Neuronal stem cell (in vitro differentiated cells): Measurements from ENCODE around the gene DHRS7B.
"Not testable (repeated sequence)": the region's sequence is repeated elsewhere in the genome, so short reads cannot be mapped to it uniquely, and the experiment has no call there.

ENCODE experiments used
- DNase-seq: peaks from one replicate; pipeline ENCODE4 v3.0.0-alpha.2; 2013; ENCODE audit warnings: low spot score
- H2AFZ ChIP-seq: one replicate; pipeline ENCODE4 v1.6.1; 2013; ENCODE audit warnings: mild to moderate bottlenecking, low read length, inconsistent platforms
- H2AK5ac ChIP-seq: 2 replicates; pipeline ENCODE4 v1.6.1; 2013; ENCODE audit warnings: low read depth, mild to moderate bottlenecking, inconsistent platforms, low read length, moderate library complexity, mixed read lengths
- H2BK120ac ChIP-seq: 2 replicates; pipeline ENCODE4 v1.6.1; 2013; ENCODE audit warnings: low read depth, mild to moderate bottlenecking, inconsistent platforms, low read length, moderate library complexity, mixed read lengths
- H2BK12ac ChIP-seq: one replicate; pipeline ENCODE4 v1.6.1; 2013; ENCODE audit warnings: low read length, inconsistent platforms
- H2BK15ac ChIP-seq: 2 replicates; pipeline ENCODE4 v1.6.1; 2013; ENCODE audit warnings: mild to moderate bottlenecking, low read length, inconsistent platforms, mixed read lengths
- H2BK5ac ChIP-seq: one replicate; pipeline ENCODE4 v1.6.1; 2013; ENCODE audit warnings: inconsistent platforms, mild to moderate bottlenecking, low read length, moderate library complexity
- H3K14ac ChIP-seq: one replicate; pipeline ENCODE4 v1.6.1; 2013; ENCODE audit warnings: low read length, inconsistent platforms
- H3K18ac ChIP-seq: 2 replicates; pipeline ENCODE4 v1.6.1; 2013; ENCODE audit warnings: low read length, inconsistent platforms
- H3K23ac ChIP-seq: 2 replicates; pipeline ENCODE4 v1.6.1; 2013; ENCODE audit warnings: low read depth, mild to moderate bottlenecking, mixed read lengths, low read length, inconsistent platforms; ENCODE audit not compliant: poor library complexity
- H3K27ac ChIP-seq: replicated peaks from 3 replicates; pipeline ENCODE4 v1.5.1; 2013; ENCODE audit warnings: low read length, inconsistent platforms
- H3K27me3 ChIP-seq, 3 experiments: 2 replicates each; pipeline ENCODE4 v1.6.1; 2013; ENCODE audit warnings: low read length in 3 of 3, mild to moderate bottlenecking in 2 of 3, inconsistent platforms in 1 of 3, low read depth in 1 of 3, mixed read lengths in 1 of 3, moderate library complexity in 1 of 3; ENCODE audit not compliant: control insufficient read depth in 3 of 3, insufficient read depth in 3 of 3
- H3K36me3 ChIP-seq, 2 donors: replicated peaks in 1 of 2; 2 replicates each; pipeline ENCODE4 v1.6.1; 2013; ENCODE audit warnings: low read length in 2 of 2; ENCODE audit not compliant: control insufficient read depth in 2 of 2, insufficient read depth in 2 of 2
- H3K4ac ChIP-seq: 2 replicates; pipeline ENCODE4 v1.6.1; 2013; ENCODE audit warnings: inconsistent platforms, mild to moderate bottlenecking, low read length, moderate library complexity
- H3K4me1 ChIP-seq, 2 donors: 1 replicate in 1 of 2; 2 replicates in 1 of 2; pipeline ENCODE4 v1.6.1; 2013; ENCODE audit warnings: low read length in 2 of 2, low read depth in 1 of 2; ENCODE audit not compliant: control insufficient read depth in 2 of 2, insufficient read depth in 1 of 2
- H3K4me2 ChIP-seq: one replicate; pipeline ENCODE4 v1.6.1; 2013; ENCODE audit warnings: mild to moderate bottlenecking, low read length, inconsistent platforms; ENCODE audit not compliant: insufficient read depth, poor library complexity, severe bottlenecking
- H3K4me3 ChIP-seq, 2 donors: 2 replicates each; pipeline ENCODE4 v1.5.1; 2013; ENCODE audit warnings: low read length in 2 of 2, mild to moderate bottlenecking in 2 of 2, inconsistent platforms in 1 of 2, moderate library complexity in 1 of 2
- H3K79me1 ChIP-seq: one replicate; pipeline ENCODE4 v1.6.1; 2013; ENCODE audit warnings: low read depth, mild to moderate bottlenecking, inconsistent platforms, low read length, moderate library complexity
- H3K9ac ChIP-seq: one replicate; pipeline ENCODE4 v1.6.1; 2013; ENCODE audit warnings: mild to moderate bottlenecking, low read depth, low read length, inconsistent platforms; ENCODE audit not compliant: poor library complexity
- H3K9me3 ChIP-seq, 2 donors: replicated peaks in 1 of 2; 2 replicates each; pipeline versions ENCODE3 to v1.6.1; 2013; ENCODE audit warnings: low read length in 2 of 2, mild to moderate bottlenecking in 2 of 2, inconsistent platforms in 1 of 2, low read depth in 1 of 2, mixed read lengths in 1 of 2, moderate library complexity in 1 of 2; ENCODE audit not compliant: control insufficient read depth in 2 of 2, insufficient read depth in 1 of 2
- H4K8ac ChIP-seq: one replicate; pipeline ENCODE4 v1.6.1; 2013; ENCODE audit warnings: low read depth, mild to moderate bottlenecking, inconsistent platforms, low read length, moderate library complexity
- H4K91ac ChIP-seq: one replicate; pipeline ENCODE4 v1.6.1; 2013; ENCODE audit warnings: low read length, low read depth, mild to moderate bottlenecking, inconsistent platforms; ENCODE audit not compliant: poor library complexity
- WGBS, 2 donors: extraction: QIAGEN DNeasy Blood & Tissue Kit; methylation state at CpG; one replicate each; pipeline ENCODE4 v1.1.7; 2013; ENCODE audit warnings: missing lambda C conversion rate in 2 of 2, mixed read lengths in 1 of 2; ENCODE audit not compliant: insufficient read length in 2 of 2, insufficient replicate concordance in 1 of 2; ENCODE audit errors: extremely low coverage in 2 of 2; 5-methylcytosine and 5-hydroxymethylcytosine counted together

The DHRS7B gene

GRCh38 chr17:21113049-21113690 lies 13.6 kb upstream of the DHRS7B start:
- Histone ChIP-seq H3K79me1 (no peaks in the 10 kb centered on the region), H2AFZ (no peak overlapping the region), H3K23ac (no peak overlapping the region), H2BK12ac (no peak overlapping the region), H3K9me3 (no peaks in the 10 kb centered on the region), H3K4me2 (no peak overlapping the region), H3K27ac (no peak overlapping the region), H3K9ac (no peak overlapping the region), H2AK5ac (no peak overlapping the region), H3K27me3 (peaks cover 0 to 30% (median 0%) of the 10 kb centered on the region in 3 experiments), H4K8ac (no peak overlapping the region), H2BK120ac (no peak overlapping the region), H3K4ac (no peak overlapping the region), H3K36me3 (no peaks in the 10 kb centered on the region), H3K4me1 (no peaks in the 10 kb centered on the region), H4K91ac (no peak overlapping the region), H2BK15ac (no peak overlapping the region), H3K14ac (no peak overlapping the region), H3K18ac (no peak overlapping the region), H2BK5ac (no peak overlapping the region), H3K4me3 (no peak overlapping the region)
- no peak for DNase-seq
- WGBS, 2 donors, result no CpG with 5 or more reads among the region's 5 CpGs

- Histone ChIP-seq H2BK12ac (no peak overlapping the region), H4K91ac (no peak overlapping the region), H2AFZ (no peak overlapping the region), H2BK15ac (no peak overlapping the region), H3K79me1 (no peaks in the 10 kb centered on the region), H3K18ac (no peak overlapping the region), H2BK5ac (no peak overlapping the region), H4K8ac (no peak overlapping the region), H2BK120ac (no peak overlapping the region), H3K14ac (no peak overlapping the region), H3K4ac (no peak overlapping the region), H3K4me3 (no peak overlapping the region), H3K23ac (no peak overlapping the region), H3K4me2 (no peak overlapping the region), H3K36me3 (no peaks in the 10 kb centered on the region), H3K27me3 (peaks cover 0 to 30% (median 0%) of the 10 kb centered on the region in 3 experiments), H3K9ac (no peak overlapping the region), H2AK5ac (no peak overlapping the region), H3K4me1 (no peaks in the 10 kb centered on the region), H3K9me3 (no peaks in the 10 kb centered on the region), H3K27ac (no peak overlapping the region)
- no peak for DNase-seq
- WGBS, 2 donors, result no CpG with 5 or more reads among the region's 1 CpG
Measured at GRCh38 chr17:21113716-21114115, 13.0 kb upstream of the DHRS7B start.

GRCh38 chr17:21114791-21115190 lies 12.0 kb upstream of the DHRS7B start:
- H3K27ac ChIP-seq, H3K4ac ChIP-seq, H2BK12ac ChIP-seq, DNase-seq, H3K18ac ChIP-seq, H4K91ac ChIP-seq, H3K9me3 ChIP-seq, H3K4me1 ChIP-seq, H2BK5ac ChIP-seq, H3K9ac ChIP-seq, H2BK15ac ChIP-seq, H2AK5ac ChIP-seq, H3K23ac ChIP-seq, H3K4me3 ChIP-seq, H3K36me3 ChIP-seq, H4K8ac ChIP-seq, H3K4me2 ChIP-seq, H3K79me1 ChIP-seq, H2BK120ac ChIP-seq, H2AFZ ChIP-seq, H3K14ac ChIP-seq: not testable (repeated sequence)
- no CpG with 5 or more reads among the region's 4 CpGs for WGBS, 2 donors
- peaks cover 0 to 23% (median 0%) of the 10 kb centered on the region in 3 experiments for H3K27me3 ChIP-seq

GRCh38 chr17:21119247-21119918 lies 7.4 kb upstream of the DHRS7B start:
- Histone ChIP-seq H3K4me2 (no peak overlapping the region), H3K23ac (no peak overlapping the region), H3K14ac (no peak overlapping the region), H3K79me1 (no peaks in the 10 kb centered on the region), H2AFZ (peak overlapping the region; percentile 68), H3K27ac (no peak overlapping the region), H3K36me3 (no peaks in the 10 kb centered on the region), H3K9ac (no peak overlapping the region), H2BK12ac (no peak overlapping the region), H2BK120ac (no peak overlapping the region), H4K8ac (no peak overlapping the region), H3K4ac (no peak overlapping the region), H3K4me1 (no peaks in the 10 kb centered on the region), H2BK5ac (no peak overlapping the region), H3K4me3 (no peak overlapping the region), H4K91ac (no peak overlapping the region), H3K18ac (no peak overlapping the region), H2AK5ac (no peak overlapping the region), H2BK15ac (no peak overlapping the region), H3K27me3 (peaks cover 0 to 23% (median 0%) of the 10 kb centered on the region in 3 experiments), H3K9me3 (no peaks in the 10 kb centered on the region)
- no CpG with 5 or more reads among the region's 25 CpGs for WGBS, 2 donors
- DNase-seq, result peak; percentile 59
